Endothelial cell of umbilical vein (primary cell): ENCODE measurements around the gene VTI1A.

ENCODE experiments used
- CTCF ChIP-seq, 2 donors: IDR thresholded peaks; 1 replicate in 1 of 2; 2 replicates in 1 of 2; pipeline ENCODE4 v1.5.1; 2011; ENCODE audit warnings: low read length in 2 of 2, mild to moderate bottlenecking in 2 of 2, moderate library complexity in 2 of 2, control low read depth in 1 of 2, inconsistent platforms in 1 of 2, low read depth in 1 of 2; ENCODE audit not compliant: insufficient read depth in 1 of 2; ENCODE audit errors: extremely low read depth in 1 of 2
- EZH2 ChIP-seq: IDR thresholded peaks from 2 replicates; pipeline ENCODE4 v1.6.1; 2012; ENCODE audit warnings: borderline replicate concordance, low read depth, mild to moderate bottlenecking, moderate library complexity, low read length, inconsistent platforms; ENCODE audit not compliant: severe bottlenecking
- MAX ChIP-seq: IDR thresholded peaks from 2 replicates; pipeline ENCODE4 v1.6.1; 2011; ENCODE audit not compliant: insufficient read depth, insufficient read length
- POLR2A ChIP-seq: IDR thresholded peaks from 2 replicates; pipeline ENCODE4 v1.6.1; 2012; ENCODE audit warnings: low read depth, mild to moderate bottlenecking, control low read depth, low read length
- POLR2AphosphoS5 ChIP-seq: IDR thresholded peaks from 2 replicates; pipeline ENCODE4 v1.6.1; 2012; ENCODE audit warnings: low read depth, mild to moderate bottlenecking, control low read depth, low read length, moderate library complexity; ENCODE audit not compliant: insufficient read depth

GRCh38 chr10:112614072-112614471, 167.1 kb downstream of the VTI1A start:
- TF ChIP-seq CTCF (IDR thresholded peaks at IDR 0.05; ENCODE audit: extremely low read depth in 1 of 2, insufficient read depth in 1 of 2, low read depth in 1 of 2, low read length in 2 of 2) = no peak
- TF ChIP-seq MAX = no peak
- no peak for TF ChIP-seq POLR2A
- no peak for TF ChIP-seq EZH2
- no peak for TF ChIP-seq POLR2AphosphoS5
